Gastrocnemius medialis (tissue), 4 donors: Measurements from ENCODE around the gene SERPINC1. TPM values are rescaled to one million over a fixed set of nuclear protein-coding genes. Genes with fewer than 3 reads are reported as not detected.

Experiments
- ATAC-seq, 2 donors: fragments of 150-250 bp; one replicate each; pipeline ENCODE4 v1.9.1; 2016
- DNase-seq, 2 donors: peaks; one replicate each; pipeline ENCODE4 v3.0.0-alpha.2; 2019
- H3K27ac ChIP-seq, 4 donors: fragments of 200-600 bp; sonication (generic); 1 replicate in 1 of 4; 2 replicates in 3 of 4; pipeline ENCODE4 v1.5.1; 2016 to 2018; ENCODE audit warnings: mild to moderate bottlenecking in 2 of 4, moderate library complexity in 1 of 4
- H3K27me3 ChIP-seq, 3 donors: fragments of 200-600 bp; sonication (generic) in 2 of 3; 1 replicate in 1 of 3; 2 replicates in 2 of 3; pipeline versions ENCODE4 v1.5.1 to v1.6.0; 2016 to 2019; ENCODE audit warnings: mild to moderate bottlenecking in 1 of 3, moderate library complexity in 1 of 3
- H3K36me3 ChIP-seq, 2 donors: fragments of 200-600 bp; sonication (generic) in 1 of 2; one replicate each; pipeline ENCODE4 v1.5.1; 2017 to 2018
- H3K4me1 ChIP-seq, 2 donors: fragments of 200-600 bp; sonication (generic) in 1 of 2; one replicate each; pipeline ENCODE4 v1.5.1; 2016 to 2017; ENCODE audit warnings: mild to moderate bottlenecking in 2 of 2
- H3K4me3 ChIP-seq, 4 donors: fragments of 200-600 bp; sonication (generic) in 3 of 4; 1 replicate in 1 of 4; 2 replicates in 3 of 4; pipeline ENCODE4 v1.5.1; 2016 to 2019; ENCODE audit warnings: mild to moderate bottlenecking in 2 of 4
- H3K9me3 ChIP-seq, 3 donors: fragments of 200-600 bp; sonication (generic) in 2 of 3; 1 replicate in 1 of 3; 2 replicates in 2 of 3; pipeline ENCODE4 v1.5.1; 2016 to 2019
- CTCF ChIP-seq, 5 experiments: fragments of 450-650 bp in 3 of 5; fragments of 200-600 bp in 2 of 5; sonication (generic) in 2 of 5; IDR thresholded peaks in 4 of 5; conservative IDR thresholded peaks in 1 of 5; 1 replicate in 4 of 5; 2 replicates in 1 of 5; pipeline ENCODE4 v1.5.1; 2016 to 2019; ENCODE audit warnings: antibody characterized with exemption in 5 of 5, mild to moderate bottlenecking in 3 of 5, moderate library complexity in 3 of 5
- POLR2A ChIP-seq, 2 donors: fragments of 450-650 bp; IDR thresholded peaks; one replicate each; pipeline ENCODE4 v1.6.1; 2017; ENCODE audit warnings: antibody characterized with exemption in 2 of 2, mild to moderate bottlenecking in 2 of 2, moderate library complexity in 2 of 2
- in situ Hi-C, 4 donors: fragments of 200-750 bp; cut with MboI; loops; one replicate each; pipeline versions ENCODE4 v1.15.0 to v1.8.0; 2017; ENCODE audit warnings: low sequenced_read_pairs in 4 of 4
- intact Hi-C: fragments of 100-400 bp; cut with DNase I; formaldehyde crosslinking; loops from one replicate; pipeline ENCODE4 v1.15.1; 2023; ENCODE audit warnings: low total_unique reads
- total RNA-seq, 4 donors: library from RNA; depleted of rRNA; stranded (reverse); fragments of >200 nt; gene quantifications; one replicate each; pipeline versions ENCODE4 v1.1.0 to v1.2.3, GENCODE V29; 2016

SERPINC1 gene
- total RNA-seq, 4 donors from 2014 or later = 1.7 to 4.5 (median 2.2) TPM; not detected in 1

GRCh38 chr1:173925306-173926242, 8.4 kb upstream of the SERPINC1 start:
- no peaks in the 10 kb centered on the region for H3K9me3 ChIP-seq
- ATAC-seq = no peak
- no peak overlapping the region for H3K27ac ChIP-seq
- no peaks in the 10 kb centered on the region for H3K27me3 ChIP-seq
- H3K36me3 ChIP-seq = no peaks in the 10 kb centered on the region
- in situ Hi-C loops = no loop called here
- no peak for TF ChIP-seq POLR2A (IDR thresholded peaks at IDR 0.05)
- no peak for TF ChIP-seq CTCF (IDR thresholded peaks at IDR 0.05 in 4 of 5, conservative IDR thresholded peaks at IDR 0.05 in 1 of 5)
- intact Hi-C loops = no loop called here
- no peak for DNase-seq
- no peaks in the 10 kb centered on the region for H3K4me1 ChIP-seq
- H3K4me3 ChIP-seq = no peak overlapping the region

GRCh38 chr1:173920861-173921260, 3.7 kb upstream of the SERPINC1 start:
- Histone ChIP-seq H3K27ac (no peak overlapping the region), H3K27me3 (no peaks in the 10 kb centered on the region), H3K4me1 (no peaks in the 10 kb centered on the region), H3K4me3 (no peak overlapping the region), H3K36me3 (no peaks in the 10 kb centered on the region), H3K9me3 (no peaks in the 10 kb centered on the region)
- ATAC-seq (no peak), DNase-seq (no peak)
- in situ Hi-C loops (no loop called here), intact Hi-C loops (no loop called here)
- TF ChIP-seq CTCF (IDR thresholded peaks at IDR 0.05 in 4 of 5, conservative IDR thresholded peaks at IDR 0.05 in 1 of 5) = no peak

- Histone ChIP-seq H3K4me1 (no peaks in the 10 kb centered on the region), H3K27ac (no peak overlapping the region), H3K4me3 (no peak overlapping the region), H3K9me3 (no peaks in the 10 kb centered on the region), H3K27me3 (no peaks in the 10 kb centered on the region), H3K36me3 (no peaks in the 10 kb centered on the region)
- in situ Hi-C loops (no loop called here), intact Hi-C loops (no loop called here)
- ATAC-seq = no peak
- no peak for TF ChIP-seq POLR2A (IDR thresholded peaks at IDR 0.05)
- TF ChIP-seq CTCF (IDR thresholded peaks at IDR 0.05 in 4 of 5, conservative IDR thresholded peaks at IDR 0.05 in 1 of 5) = no peak
- DNase-seq = no peak
These were observed 737 bp upstream of the SERPINC1 start for GRCh38 chr1:173917635-173918493.

GRCh38 chr1:173916667-173917066, 460 bp downstream of the SERPINC1 start:
- H3K27ac ChIP-seq = no peak overlapping the region
- in situ Hi-C loops = no loop called here
- ATAC-seq (no peak), DNase-seq (no peak)
- H3K9me3 ChIP-seq = no peaks in the 10 kb centered on the region
- TF ChIP-seq CTCF (IDR thresholded peaks at IDR 0.05 in 4 of 5, conservative IDR thresholded peaks at IDR 0.05 in 1 of 5) (no peak), POLR2A (IDR thresholded peaks at IDR 0.05) (no peak)
- intact Hi-C loops = no loop called here
- H3K27me3 ChIP-seq = no peaks in the 10 kb centered on the region
- H3K4me3 ChIP-seq = no peak overlapping the region
- no peaks in the 10 kb centered on the region for H3K36me3 ChIP-seq
- H3K4me1 ChIP-seq = no peaks in the 10 kb centered on the region
